Kidney (tissue), 14 donors: ENCODE measurements around the gene RASL10B. TPM values are rescaled to one million over a fixed set of nuclear protein-coding genes. Genes with fewer than 3 reads are reported as not detected.

Source experiments
- DNase-seq, 5 donors: peaks; one replicate each; pipeline ENCODE4 v3.0.0-alpha.2; 2013 to 2020
- FAIRE-seq: peaks from 2 replicates; lab custom pipeline; 2012; peaks lifted over from hg19 to GRCh38; lab: Jason Lieb, UNC
- H3K27ac ChIP-seq, 2 donors: one replicate each; pipeline ENCODE4 v1.7.0; 2013; ENCODE audit warnings: low read depth in 2 of 2, low read length in 2 of 2, inconsistent platforms in 1 of 2
- H3K27me3 ChIP-seq: one replicate; pipeline ENCODE4 v1.7.1; 2013; ENCODE audit warnings: low read length, inconsistent platforms; ENCODE audit not compliant: control insufficient read depth, insufficient read depth
- H3K36me3 ChIP-seq, 3 donors: one replicate each; pipeline versions ENCODE4 v1.7.0 to v1.7.1; 2013; ENCODE audit warnings: low read length in 3 of 3, control low read depth in 1 of 3, inconsistent platforms in 1 of 3; ENCODE audit not compliant: insufficient read depth in 3 of 3, control insufficient read depth in 2 of 3
- H3K4me1 ChIP-seq, 3 donors: one replicate each; pipeline versions ENCODE4 v1.7.0 to v1.7.1; 2013; ENCODE audit warnings: low read length in 3 of 3, inconsistent platforms in 1 of 3, low read depth in 1 of 3; ENCODE audit not compliant: control insufficient read depth in 2 of 3, insufficient read depth in 2 of 3
- H3K4me3 ChIP-seq, 3 donors: one replicate each; pipeline versions ENCODE4 v1.7.0 to v1.8.1; 2013; ENCODE audit warnings: low read length in 3 of 3, control low read depth in 1 of 3, inconsistent platforms in 1 of 3
- H3K9ac ChIP-seq, 3 donors: one replicate each; pipeline versions ENCODE4 v1.7.0 to v1.7.1; 2013; ENCODE audit warnings: low read length in 3 of 3, control low read depth in 1 of 3, inconsistent platforms in 1 of 3
- H3K9me3 ChIP-seq, 3 donors: one replicate each; pipeline versions ENCODE4 v1.7.0 to v1.7.1; 2013; ENCODE audit warnings: low read length in 3 of 3, control low read depth in 1 of 3, inconsistent platforms in 1 of 3; ENCODE audit not compliant: control insufficient read depth in 2 of 3, insufficient read depth in 1 of 3
- intact Hi-C: fragments of 100-400 bp; cut with DNase I; formaldehyde crosslinking; loops from one replicate; pipeline ENCODE4 v1.11.1; 2022
- polyA plus RNA-seq: library from polyadenylated mRNA; stranded (reverse); fragments of 350-450 nt; fragmentation: Illumina TruSeq; extraction: RNeasy Lipid Tissue Mini Kit (QIAGEN cat#74804); gene quantifications from one replicate; pipeline ENCODE4 v1.2.3, GENCODE V29; 2014; ENCODE audit warnings: low read depth, low replicate concordance; ENCODE audit not compliant: insufficient read depth
- total RNA-seq: library from RNA; stranded (reverse); fragmentation: NEBNext Ultra II Directional; extraction: Animal tissue kit (Norgen Biotek cat#: 25700); gene quantifications from one replicate; pipeline ENCODE4 v1.2.1, GENCODE V29; 2021
- TF ChIP-seq, protein P1 (sequence below): IDR thresholded peaks from 3 replicates; pipeline ENCODE4 v1.5.1; 2012; ENCODE audit warnings: mild to moderate bottlenecking, moderate library complexity, borderline replicate concordance; ENCODE audit not compliant: insufficient read depth; ENCODE audit errors: extremely low read depth
- donor health status: control.
- donor health status: control.
- donor health status: control.
- donor health status: control.
- donor health status: control.
- donor health status: DM: yes; HTN: yes; CAD: no.
- donor health status: Normal renal cell carcinoma (clear cell type).

Gene RASL10B
- total and polyA plus RNA-seq, 2 donors from 2014 or later = 1.5 to 2.4 TPM

DNA sequence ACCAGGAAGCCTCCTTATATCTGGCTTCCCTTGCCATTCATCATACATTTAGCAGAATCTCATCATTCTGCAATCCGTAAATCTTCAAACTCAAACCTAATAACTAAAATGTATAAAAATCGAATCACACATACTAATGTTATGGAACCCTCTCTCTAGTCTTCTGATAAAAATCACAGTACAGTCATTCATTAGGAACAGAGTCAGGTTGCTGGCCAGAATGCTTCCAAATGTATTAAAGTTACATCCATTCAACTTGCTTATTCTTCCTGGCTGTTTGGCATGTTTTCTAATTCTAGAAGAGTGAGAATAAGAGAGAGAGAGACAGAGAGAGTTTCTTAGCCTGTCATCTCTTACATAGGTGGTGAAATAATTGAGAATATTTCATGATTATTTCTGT, 16.5 kb upstream of the RASL10B start:
- no peak for FAIRE-seq

GRCh38 chr17:35715416-35715815, 16.0 kb upstream of the RASL10B start:
- FAIRE-seq (no peak), DNase-seq (no peak)
- Histone ChIP-seq H3K9me3 (no peaks in the 10 kb centered on the region), H3K36me3 (peaks cover 0 to 12% (median 11%) of the 10 kb centered on the region in 3 donors), H3K27ac (no peak overlapping the region), H3K4me1 (peaks cover 0 to 19% (median 16%) of the 10 kb centered on the region in 3 donors), H3K9ac (no peak overlapping the region), H3K4me3 (no peak overlapping the region), H3K27me3 (no peaks in the 10 kb centered on the region)
- intact Hi-C loops = no loop called here
- TF ChIP-seq, protein P1, sequence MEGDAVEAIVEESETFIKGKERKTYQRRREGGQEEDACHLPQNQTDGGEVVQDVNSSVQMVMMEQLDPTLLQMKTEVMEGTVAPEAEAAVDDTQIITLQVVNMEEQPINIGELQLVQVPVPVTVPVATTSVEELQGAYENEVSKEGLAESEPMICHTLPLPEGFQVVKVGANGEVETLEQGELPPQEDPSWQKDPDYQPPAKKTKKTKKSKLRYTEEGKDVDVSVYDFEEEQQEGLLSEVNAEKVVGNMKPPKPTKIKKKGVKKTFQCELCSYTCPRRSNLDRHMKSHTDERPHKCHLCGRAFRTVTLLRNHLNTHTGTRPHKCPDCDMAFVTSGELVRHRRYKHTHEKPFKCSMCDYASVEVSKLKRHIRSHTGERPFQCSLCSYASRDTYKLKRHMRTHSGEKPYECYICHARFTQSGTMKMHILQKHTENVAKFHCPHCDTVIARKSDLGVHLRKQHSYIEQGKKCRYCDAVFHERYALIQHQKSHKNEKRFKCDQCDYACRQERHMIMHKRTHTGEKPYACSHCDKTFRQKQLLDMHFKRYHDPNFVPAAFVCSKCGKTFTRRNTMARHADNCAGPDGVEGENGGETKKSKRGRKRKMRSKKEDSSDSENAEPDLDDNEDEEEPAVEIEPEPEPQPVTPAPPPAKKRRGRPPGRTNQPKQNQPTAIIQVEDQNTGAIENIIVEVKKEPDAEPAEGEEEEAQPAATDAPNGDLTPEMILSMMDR = no peak

More for the DNA sequence above, 16.5 kb upstream of the RASL10B start:
- Histone ChIP-seq H3K4me1 (peaks cover 0 to 19% (median 16%) of the 10 kb centered on the region in 3 donors), H3K27ac (no peak overlapping the region), H3K4me3 (no peak overlapping the region), H3K9me3 (no peaks in the 10 kb centered on the region), H3K36me3 (peaks cover 0 to 13% (median 11%) of the 10 kb centered on the region in 3 donors), H3K27me3 (no peaks in the 10 kb centered on the region), H3K9ac (no peak overlapping the region)
- no peak for DNase-seq
- intact Hi-C loops = no loop called here
- TF ChIP-seq, protein P1 = no peak

- Histone ChIP-seq H3K27me3 (no peaks in the 10 kb centered on the region), H3K4me3 (no peak overlapping the region)
- no peak for FAIRE-seq
These were observed 15.3 kb upstream of the RASL10B start for GRCh38 chr17:35716173-35716572.

More at GRCh38 chr17:35716173-35716572, 15.3 kb upstream of the RASL10B start:
- H3K9me3 ChIP-seq = no peaks in the 10 kb centered on the region
- TF ChIP-seq, protein P1 = no peak
- H3K9ac ChIP-seq = no peak overlapping the region
- H3K27ac ChIP-seq = no peak overlapping the region
- no peak for DNase-seq
- H3K36me3 ChIP-seq = peaks cover 0 to 11% (median 5%) of the 10 kb centered on the region in 3 donors
- peaks cover 0 to 19% (median 16%) of the 10 kb centered on the region in 3 donors for H3K4me1 ChIP-seq
- intact Hi-C loops = no loop called here
